Measurements from ENCODE around the gene PDS5B. TPM values are rescaled to one million over a fixed set of nuclear protein-coding genes. Genes with fewer than 3 reads are reported as not detected.
A peak's percentile ranks its signal among the peaks of the same experiment; 100 is the strongest.
"Not testable (repeated sequence)": the region's sequence is repeated elsewhere in the genome, so short reads cannot be mapped to it uniquely, and the experiment has no call there.

PDS5B gene
- total RNA-seq, 1 donor from 2014 or later, result 49.0 TPM

DNA sequence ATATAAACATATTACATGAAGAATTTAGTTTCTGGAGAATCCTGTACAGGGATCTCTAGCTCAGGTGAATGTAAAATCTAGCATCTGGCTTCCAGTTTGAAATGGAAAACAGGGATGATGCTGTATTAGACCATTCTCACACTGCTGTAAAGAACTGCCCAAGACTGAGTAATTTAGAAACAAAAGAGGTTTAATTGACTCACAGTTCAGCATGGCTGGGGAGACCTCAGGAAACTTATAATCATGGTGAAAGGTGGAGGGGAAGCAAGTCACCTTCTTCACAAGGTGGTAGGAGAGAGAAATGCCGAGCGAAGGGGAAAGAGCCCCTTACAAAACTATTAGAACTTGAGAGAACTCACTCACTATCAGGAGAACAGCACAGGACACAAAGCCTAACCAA lies 30.6 kb upstream of the PDS5B start:
- TF ChIP-seq, protein P1, sequence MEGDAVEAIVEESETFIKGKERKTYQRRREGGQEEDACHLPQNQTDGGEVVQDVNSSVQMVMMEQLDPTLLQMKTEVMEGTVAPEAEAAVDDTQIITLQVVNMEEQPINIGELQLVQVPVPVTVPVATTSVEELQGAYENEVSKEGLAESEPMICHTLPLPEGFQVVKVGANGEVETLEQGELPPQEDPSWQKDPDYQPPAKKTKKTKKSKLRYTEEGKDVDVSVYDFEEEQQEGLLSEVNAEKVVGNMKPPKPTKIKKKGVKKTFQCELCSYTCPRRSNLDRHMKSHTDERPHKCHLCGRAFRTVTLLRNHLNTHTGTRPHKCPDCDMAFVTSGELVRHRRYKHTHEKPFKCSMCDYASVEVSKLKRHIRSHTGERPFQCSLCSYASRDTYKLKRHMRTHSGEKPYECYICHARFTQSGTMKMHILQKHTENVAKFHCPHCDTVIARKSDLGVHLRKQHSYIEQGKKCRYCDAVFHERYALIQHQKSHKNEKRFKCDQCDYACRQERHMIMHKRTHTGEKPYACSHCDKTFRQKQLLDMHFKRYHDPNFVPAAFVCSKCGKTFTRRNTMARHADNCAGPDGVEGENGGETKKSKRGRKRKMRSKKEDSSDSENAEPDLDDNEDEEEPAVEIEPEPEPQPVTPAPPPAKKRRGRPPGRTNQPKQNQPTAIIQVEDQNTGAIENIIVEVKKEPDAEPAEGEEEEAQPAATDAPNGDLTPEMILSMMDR (IDR thresholded peaks at IDR 0.05), result no peak

DNA sequence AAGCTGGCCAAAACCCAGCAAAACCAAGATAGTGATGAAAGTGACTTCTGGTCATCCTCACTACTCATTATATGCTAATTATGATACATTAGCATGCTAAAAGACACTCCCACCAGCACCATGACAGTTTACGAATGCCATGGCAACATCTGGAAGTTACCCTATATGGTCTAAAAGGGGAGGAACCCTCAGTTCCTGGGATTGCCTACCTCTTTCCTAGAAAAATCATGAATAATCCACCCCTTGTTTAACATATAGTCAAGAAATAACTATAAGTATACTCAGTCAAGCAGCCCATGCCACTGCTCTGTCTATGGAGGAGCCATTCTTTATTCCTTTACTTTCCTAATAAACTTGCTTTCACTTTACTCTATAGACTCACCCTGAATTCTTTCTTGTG lies 25.4 kb upstream of the PDS5B start:
- not testable (repeated sequence) for H3K36me3 Mint-ChIP-seq (ENCODE audit: low read depth); H3K27me3 Mint-ChIP-seq (ENCODE audit: low read depth); H3K4me1 Mint-ChIP-seq (ENCODE audit: low read depth); H3K27ac Mint-ChIP-seq (ENCODE audit: unreplicated experiment); DNase-seq (ENCODE audit: low spot score); H3K4me3 Mint-ChIP-seq (ENCODE audit: unreplicated experiment)
- H3K9me3 Mint-ChIP-seq (ENCODE audit: low read depth), result peaks cover 16% of the 10 kb centered on the region

More for the DNA sequence above, 30.6 kb upstream of the PDS5B start:
- Mint-ChIP-seq H3K4me1 (ENCODE audit: low read depth) (no peaks in the 10 kb centered on the region), H3K9me3 (ENCODE audit: low read depth) (peaks cover 4% of the 10 kb centered on the region), H3K27ac (ENCODE audit: unreplicated experiment) (no peak overlapping the region), H3K36me3 (ENCODE audit: low read depth) (peaks cover 1% of the 10 kb centered on the region), H3K27me3 (ENCODE audit: low read depth) (peaks cover 2% of the 10 kb centered on the region), H3K4me3 (ENCODE audit: unreplicated experiment) (no peak overlapping the region)
- DNase-seq (ENCODE audit: low spot score), result no peak

DNA sequence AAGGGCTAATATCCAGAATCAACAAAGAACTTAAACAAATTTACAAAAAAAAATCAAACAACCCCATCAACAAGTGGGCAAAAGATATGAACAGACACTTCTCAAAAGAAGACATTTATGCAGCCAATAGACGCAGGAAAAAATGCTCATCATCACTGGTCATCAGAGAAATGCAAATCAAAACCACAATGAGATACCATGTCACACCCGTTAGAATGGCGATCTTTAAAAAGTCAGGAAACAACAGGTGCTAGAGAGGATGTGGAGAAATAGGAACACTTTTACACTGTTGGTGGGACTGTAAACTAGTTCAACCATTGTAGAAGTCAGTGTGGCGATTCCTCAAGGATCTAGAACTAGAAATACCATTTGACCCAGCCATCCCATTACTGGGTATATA lies 10.6 kb upstream of the PDS5B start:
- DNase-seq (ENCODE audit: low spot score); H3K27me3 Mint-ChIP-seq (ENCODE audit: low read depth); H3K36me3 Mint-ChIP-seq (ENCODE audit: low read depth); H3K4me1 Mint-ChIP-seq (ENCODE audit: low read depth); H3K4me3 Mint-ChIP-seq (ENCODE audit: unreplicated experiment); H3K27ac Mint-ChIP-seq (ENCODE audit: unreplicated experiment): not testable (repeated sequence)
- peaks cover 11% of the 10 kb centered on the region for H3K9me3 Mint-ChIP-seq (ENCODE audit: low read depth)

DNA sequence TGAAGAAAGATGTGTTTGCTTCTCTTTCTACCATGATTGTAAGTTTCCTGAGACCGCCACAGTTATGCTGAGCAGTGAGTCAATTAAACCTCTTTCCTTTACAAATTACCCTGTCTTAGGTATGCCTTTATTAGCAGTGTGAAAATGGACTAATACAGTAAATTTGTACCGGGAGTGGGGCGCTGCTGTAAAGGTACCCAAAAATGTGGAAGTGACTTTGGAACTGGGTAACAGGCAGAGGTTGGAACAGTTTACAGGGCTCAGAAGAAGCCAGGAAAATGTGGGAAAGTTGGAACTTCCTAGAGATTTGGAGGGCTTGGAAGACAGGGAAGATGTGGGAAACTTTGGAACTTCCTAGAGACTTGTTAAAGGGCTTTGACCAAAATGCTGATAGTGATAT lies 9.2 kb upstream of the PDS5B start:
- Mint-ChIP-seq H3K4me1 (ENCODE audit: low read depth) (peaks cover 8% of the 10 kb centered on the region), H3K27ac (ENCODE audit: unreplicated experiment) (no peak overlapping the region), H3K36me3 (ENCODE audit: low read depth) (no peaks in the 10 kb centered on the region), H3K27me3 (ENCODE audit: low read depth) (no peaks in the 10 kb centered on the region), H3K4me3 (ENCODE audit: unreplicated experiment) (no peak overlapping the region), H3K9me3 (ENCODE audit: low read depth) (peaks cover 11% of the 10 kb centered on the region)
- no peak for DNase-seq (ENCODE audit: low spot score)
- TF ChIP-seq, protein P1 (IDR thresholded peaks at IDR 0.05), result no peak

DNA sequence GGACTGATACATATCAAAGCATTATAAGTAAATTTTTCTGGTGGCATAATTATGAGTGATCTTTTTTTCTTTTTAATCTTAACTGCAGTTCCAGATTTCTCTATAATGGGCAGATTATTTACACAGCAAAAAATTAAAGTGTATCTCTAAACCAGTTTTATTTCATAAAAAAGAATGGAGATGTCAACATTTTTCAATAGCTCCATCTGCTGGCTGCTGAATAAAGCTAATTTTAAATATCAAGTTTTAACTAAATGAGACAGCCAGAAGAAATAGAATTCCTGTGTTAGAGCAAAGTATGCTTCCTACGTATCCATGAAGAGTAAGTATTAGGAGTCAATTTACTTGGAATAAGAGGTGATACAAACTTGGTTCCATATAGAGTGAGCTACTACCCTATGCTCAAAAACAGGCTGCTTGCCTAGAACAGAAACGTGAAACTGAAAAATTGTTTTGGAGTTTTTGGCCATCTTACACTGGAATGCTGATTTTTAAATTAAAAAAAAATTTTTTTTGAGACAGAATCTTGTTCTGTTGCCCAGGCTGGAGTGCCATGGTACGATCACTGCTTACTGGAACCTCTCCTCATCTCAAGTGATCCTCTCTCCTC lies 5.0 kb upstream of the PDS5B start:
- no peak overlapping the region for H3K27ac Mint-ChIP-seq (ENCODE audit: unreplicated experiment)
- H3K4me1 Mint-ChIP-seq (ENCODE audit: low read depth), result peaks cover 11% of the 10 kb centered on the region
- peaks cover 11% of the 10 kb centered on the region for H3K9me3 Mint-ChIP-seq (ENCODE audit: low read depth)
- no peaks in the 10 kb centered on the region for H3K36me3 Mint-ChIP-seq (ENCODE audit: low read depth)
- TF ChIP-seq, protein P1 (IDR thresholded peaks at IDR 0.05), result peak; percentile 91
- no peak overlapping the region for H3K4me3 Mint-ChIP-seq (ENCODE audit: unreplicated experiment)
- no peaks in the 10 kb centered on the region for H3K27me3 Mint-ChIP-seq (ENCODE audit: low read depth)
- DNase-seq (ENCODE audit: low spot score), result no peak

DNA sequence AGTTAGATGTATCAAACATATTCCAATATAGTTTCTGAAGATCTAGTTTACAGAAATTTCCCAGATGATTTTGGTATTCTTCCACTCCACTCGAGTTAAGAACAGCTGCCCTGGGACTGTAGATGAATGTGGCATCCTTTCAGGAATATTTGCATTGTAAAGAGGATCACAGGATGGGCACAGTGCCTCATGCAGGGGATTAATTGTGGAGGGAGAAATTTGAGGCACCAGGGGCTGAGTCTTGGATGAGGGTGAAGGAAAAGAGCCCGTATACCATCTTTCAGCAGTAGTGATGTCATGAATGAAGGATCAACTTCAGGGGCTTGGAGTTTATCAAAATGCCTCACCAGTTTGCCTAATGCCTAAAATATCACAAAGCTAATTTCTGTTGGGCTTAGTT lies 4.0 kb upstream of the PDS5B start:
- no peak for DNase-seq (ENCODE audit: low spot score)
- no peaks in the 10 kb centered on the region for H3K27me3 Mint-ChIP-seq (ENCODE audit: low read depth)
- peaks cover 11% of the 10 kb centered on the region for H3K4me1 Mint-ChIP-seq (ENCODE audit: low read depth)
- no peaks in the 10 kb centered on the region for H3K36me3 Mint-ChIP-seq (ENCODE audit: low read depth)
- TF ChIP-seq, protein P1 (IDR thresholded peaks at IDR 0.05), result no peak
- H3K27ac Mint-ChIP-seq (ENCODE audit: unreplicated experiment), result no peak overlapping the region
- no peak overlapping the region for H3K4me3 Mint-ChIP-seq (ENCODE audit: unreplicated experiment)
- peaks cover 2% of the 10 kb centered on the region for H3K9me3 Mint-ChIP-seq (ENCODE audit: low read depth)
